Hair follicular keratinocyte (primary cell): ENCODE data around the gene RFX4. TPM values are rescaled to one million over a fixed set of nuclear protein-coding genes. Genes with fewer than 3 reads are reported as not detected.

Source experiments
- total RNA-seq: library from RNA; depleted of rRNA; stranded (reverse); fragments of >200 nt; gene quantifications from 2 replicates; pipeline ENCODE4 v1.2.3, GENCODE V29; 2015

The RFX4 gene
- total RNA-seq: not detected in 2 replicates

DNA sequence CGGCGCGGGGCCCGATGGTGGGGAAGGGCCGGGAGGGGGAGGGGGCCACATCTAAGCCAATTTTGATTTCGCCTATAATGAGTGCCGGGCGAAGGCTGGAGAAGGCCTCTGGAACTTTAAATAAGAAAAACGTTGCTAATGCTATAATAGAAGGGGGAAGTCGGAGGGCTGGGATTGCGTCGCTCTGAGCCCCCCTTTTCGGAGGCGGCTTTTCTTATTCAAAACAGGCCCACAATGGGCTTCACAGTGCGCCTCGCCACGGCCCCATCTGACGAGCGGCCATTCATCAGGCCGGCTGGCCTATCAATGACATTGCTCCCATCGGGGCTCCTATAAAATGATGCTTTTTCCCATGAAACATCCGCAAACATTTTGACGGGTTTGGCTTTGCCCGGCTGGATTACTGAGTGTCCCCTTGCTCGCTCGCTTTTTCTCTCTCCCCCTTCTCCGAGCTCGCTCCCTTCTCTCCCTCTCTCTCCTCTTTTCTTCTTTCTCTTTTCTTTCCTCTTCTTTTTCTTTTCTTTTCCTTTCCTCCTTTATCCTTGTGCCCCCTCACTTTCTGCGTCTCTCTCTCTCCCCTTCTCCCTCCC lies at the start of gene RFX4:
RFX4 (plus strand) TSS at position 364 of the 590 bp plus-strand sequence. CDS start 317 bp downstream, outside the sequence.

DNA sequence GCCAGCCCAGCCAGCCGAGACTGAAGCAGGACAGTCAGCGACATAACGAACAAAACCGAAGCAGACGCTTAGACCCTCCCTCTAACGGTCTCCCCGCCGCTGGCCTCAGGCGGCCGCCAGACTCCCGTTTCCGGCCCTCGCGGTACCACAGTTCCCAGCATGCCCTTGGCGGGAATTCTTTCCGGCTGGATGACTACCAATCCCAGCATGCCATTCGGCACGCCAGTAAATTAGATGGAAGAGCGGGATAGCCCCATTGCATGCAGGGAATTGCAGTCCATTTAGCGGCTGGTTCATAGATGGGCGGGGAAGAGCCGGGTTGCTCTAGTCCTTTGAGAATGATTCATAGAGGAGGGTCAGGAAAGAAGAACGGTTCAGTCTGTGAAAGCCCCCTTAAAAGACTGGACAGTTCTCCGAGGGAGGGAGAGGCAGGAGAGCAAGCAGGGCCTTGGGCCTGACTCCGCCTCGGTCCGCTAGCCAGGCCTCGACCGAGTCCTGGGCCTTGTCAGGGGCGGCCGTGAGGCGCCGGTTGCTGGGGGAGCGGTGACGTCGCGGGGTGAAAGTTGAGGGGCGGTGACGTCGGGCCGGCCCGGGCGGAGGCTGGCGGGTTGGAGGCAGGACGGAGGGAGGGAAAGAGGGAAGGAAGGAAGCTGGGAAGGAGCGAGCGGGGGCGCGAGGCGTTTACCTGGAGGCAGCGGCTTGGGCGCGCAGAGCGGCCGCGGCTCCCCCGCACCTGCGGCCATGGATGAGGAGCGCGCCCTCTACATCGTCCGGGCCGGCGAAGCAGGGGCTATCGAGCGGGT lies 191.4 kb downstream of the RFX4 start, which contains the start of gene RIC8B:
RIC8B (plus strand) TSS at position 678 of the 803 bp plus-strand sequence; CDS start at position 742, 64 bp downstream.

Other genes starting within 250 kb of the RFX4 start
- gene POLR3B, start 225.3 kb upstream of the RFX4 start, total RNA-seq: 8.0 and 11.4 TPM in 2 replicates
- gene RIC8B, start 191.7 kb downstream of the RFX4 start, total RNA-seq: 3.8 and 6.8 TPM in 2 replicates